ENCODE results near the gene NLK. TPM values are rescaled to one million over a fixed set of nuclear protein-coding genes. Genes with fewer than 3 reads are reported as not detected.

The NLK gene
- total and polyA plus RNA-seq, 2 donors (not counting 1 experiment from before 2014, with no cell fraction given): 12.7 to 24.8 TPM

- intact Hi-C loops (cut with micrococcal nuclease): no loop called here
- ChIA-PET POLR2A (no interaction called here), CTCF (no interaction called here)
- Histone ChIP-seq H3K27me3 (replicated peaks in 1 of 4; ENCODE audit: control extremely low read depth in 1 of 4, control insufficient read depth in 3 of 4, insufficient read depth in 4 of 4, low read length in 3 of 4) (peaks cover 0 to 2% (median 0%) of the 10 kb centered on the region in 4 experiments), H3K9ac (ENCODE audit: low read length) (no peak overlapping the region), H2AFZ (ENCODE audit: insufficient read depth, low read depth, low read length, poor library complexity, severe bottlenecking) (no peak overlapping the region), H3K9me3 (ENCODE audit: control extremely low read depth in 1 of 3, control insufficient read depth in 2 of 3, insufficient read depth in 1 of 3, low read length in 2 of 3) (peaks cover 0 to 9% (median under 1%) of the 10 kb centered on the region in 3 donors), H3K4me3 (ENCODE audit: control extremely low read depth in 1 of 5, extremely low read depth in 1 of 5, insufficient read depth in 1 of 5, low read depth in 2 of 5, low read length in 4 of 5) (no peak overlapping the region), H4K20me1 (ENCODE audit: control insufficient read depth, insufficient read depth, low read length, poor library complexity, severe bottlenecking) (no peaks in the 10 kb centered on the region), H3K36me3 (replicated peaks in 1 of 2; ENCODE audit: control extremely low read depth in 1 of 2, control insufficient read depth in 1 of 2, extremely low read depth in 1 of 2, insufficient read depth in 2 of 2, low read length in 1 of 2) (no peaks in the 10 kb centered on the region), H3K4me1 (ENCODE audit: control insufficient read depth in 2 of 2, insufficient read depth in 2 of 2, low read length in 2 of 2) (no peaks in the 10 kb centered on the region), H3K79me2 (ENCODE audit: control insufficient read depth, insufficient read depth, low read length) (no peaks in the 10 kb centered on the region), H3K4me2 (replicated peaks; ENCODE audit: low read depth, low read length, poor library complexity, severe bottlenecking) (no peak overlapping the region), H3K27ac (ENCODE audit: low read length in 2 of 2) (no peak overlapping the region)
- H3K27me3 Mint-ChIP-seq: no peaks in the 10 kb centered on the region
- H3K4me3 Mint-ChIP-seq: no peak overlapping the region
- no peak for DNase-seq
- H3K27ac Mint-ChIP-seq: no peak overlapping the region
- TF ChIP-seq CTCF (IDR thresholded peaks at IDR 0.05) (no peak), EZH2 (IDR thresholded peaks at IDR 0.05; ENCODE audit: borderline replicate concordance, insufficient read depth, low read depth, low read length, poor library complexity, severe bottlenecking) (no peak)
- no peaks in the 10 kb centered on the region for H3K9me3 Mint-ChIP-seq (ENCODE audit: insufficient read depth)
- peaks cover 7% of the 10 kb centered on the region for H3K4me1 Mint-ChIP-seq
- ATAC-seq (ENCODE audit: low read depth): no peak
- WGBS (ENCODE audit: insufficient coverage): 63% methylated on average over 2 of the region's 3 CpGs
Measured at GRCh38 chr17:28216052-28216451, 173.6 kb downstream of the NLK start.

- no peak overlapping the region for H3K27ac ChIP-seq (ENCODE audit: low read length in 2 of 2)
- H3K4me3 ChIP-seq (ENCODE audit: control extremely low read depth in 1 of 5, extremely low read depth in 1 of 5, insufficient read depth in 1 of 5, low read depth in 2 of 5, low read length in 4 of 5): no peak overlapping the region
- H3K9ac ChIP-seq (ENCODE audit: low read length): no peak overlapping the region
- CTCF ChIA-PET: no interaction called here
- no peaks in the 10 kb centered on the region for H3K9me3 Mint-ChIP-seq (ENCODE audit: insufficient read depth)
- WGBS (ENCODE audit: insufficient coverage): no CpG with 5 or more reads among the region's 1 CpG
- H3K27me3 Mint-ChIP-seq: no peaks in the 10 kb centered on the region
- intact Hi-C loops (cut with micrococcal nuclease): no loop called here
- TF ChIP-seq EZH2 (IDR thresholded peaks at IDR 0.05; ENCODE audit: borderline replicate concordance, insufficient read depth, low read depth, low read length, poor library complexity, severe bottlenecking) (no peak), CTCF (IDR thresholded peaks at IDR 0.05) (no peak)
- H3K79me2 ChIP-seq (ENCODE audit: control insufficient read depth, insufficient read depth, low read length): no peaks in the 10 kb centered on the region
- no peak for ATAC-seq (ENCODE audit: low read depth)
- H3K4me1 ChIP-seq (ENCODE audit: control insufficient read depth in 2 of 2, insufficient read depth in 2 of 2, low read length in 2 of 2): no peaks in the 10 kb centered on the region
- no peak overlapping the region for H3K4me2 ChIP-seq (replicated peaks; ENCODE audit: low read depth, low read length, poor library complexity, severe bottlenecking)
- H3K27me3 ChIP-seq (replicated peaks in 1 of 4; ENCODE audit: control extremely low read depth in 1 of 4, control insufficient read depth in 3 of 4, insufficient read depth in 4 of 4, low read length in 3 of 4): peaks cover 0 to 2% (median 0%) of the 10 kb centered on the region in 4 experiments
- no peak overlapping the region for H3K27ac Mint-ChIP-seq
- no peak for DNase-seq
- H3K36me3 ChIP-seq (replicated peaks in 1 of 2; ENCODE audit: control extremely low read depth in 1 of 2, control insufficient read depth in 1 of 2, extremely low read depth in 1 of 2, insufficient read depth in 2 of 2, low read length in 1 of 2): no peaks in the 10 kb centered on the region
- no peaks in the 10 kb centered on the region for H4K20me1 ChIP-seq (ENCODE audit: control insufficient read depth, insufficient read depth, low read length, poor library complexity, severe bottlenecking)
- H2AFZ ChIP-seq (ENCODE audit: insufficient read depth, low read depth, low read length, poor library complexity, severe bottlenecking): no peak overlapping the region
- no peak overlapping the region for H3K4me3 Mint-ChIP-seq
- peaks cover 0 to 4% (median 0%) of the 10 kb centered on the region in 3 donors for H3K9me3 ChIP-seq (ENCODE audit: control extremely low read depth in 1 of 3, control insufficient read depth in 2 of 3, insufficient read depth in 1 of 3, low read length in 2 of 3)
- POLR2A ChIA-PET: no interaction called here
- H3K4me1 Mint-ChIP-seq: peaks cover 7% of the 10 kb centered on the region
Measured at GRCh38 chr17:28216528-28216927, 174.1 kb downstream of the NLK start.

All from B cell (primary cell).